H1 (cell line): ENCODE data around the gene ELMO1. TPM values are rescaled to one million over a fixed set of nuclear protein-coding genes. Genes with fewer than 3 reads are reported as not detected.

ENCODE experiments used
- KDM5A ChIP-seq: fragments of 200-600 bp; IDR thresholded peaks from 2 replicates; pipeline ENCODE4 v1.7.1; 2012; ENCODE audit warnings: mild to moderate bottlenecking, low read length, inconsistent platforms, mixed read lengths
- SIX5 ChIP-seq: IDR thresholded peaks from 2 replicates; pipeline ENCODE4 v1.6.1; 2011; ENCODE audit warnings: mild to moderate bottlenecking, low read depth, low read length
- SP2 ChIP-seq: IDR thresholded peaks from 2 replicates; pipeline ENCODE4 v1.6.1; 2012; ENCODE audit warnings: mild to moderate bottlenecking, low read length, inconsistent platforms
- polyA plus RNA-seq, 7 experiments: library from polyadenylated mRNA; depleted of rRNA in 3 of 7; stranded (reverse) in 5 of 7; unstranded in 2 of 7; fragments of >200 nt in 5 of 7; fragments of 200-250 nt in 2 of 7; gene quantifications; 1 replicate in 5 of 7; 2 replicates in 1 of 7; 4 replicates in 1 of 7; pipeline versions ENCODE4 v1.2.1 to v1.2.3, GENCODE V29; 2011 to 2013; ENCODE audit warnings: missing spikeins in 2 of 7, mixed read lengths in 2 of 7
- total RNA-seq: library from RNA; stranded (reverse); fragmentation: NEBNext Ultra II Directional; extraction: Animal tissue kit (Norgen Biotek cat#: 25700); gene quantifications from 2 replicates; pipeline ENCODE4 v1.2.1, GENCODE V29; 2021

The ELMO1 gene
- total and polyA plus RNA-seq, 2 of the 8 experiments (the other 6 are each of a cell fraction or from before 2014, with no cell fraction given) = 18.4 to 21.0 TPM

- no peak for TF ChIP-seq KDM5A
- no peak for TF ChIP-seq SP2
- TF ChIP-seq SIX5 = no peak
Measured at GRCh38 chr7:37446371-37446770, 2.3 kb downstream of the ELMO1 start (continued).
